ENCODE results near the gene PET100.

PET100 gene

DNA sequence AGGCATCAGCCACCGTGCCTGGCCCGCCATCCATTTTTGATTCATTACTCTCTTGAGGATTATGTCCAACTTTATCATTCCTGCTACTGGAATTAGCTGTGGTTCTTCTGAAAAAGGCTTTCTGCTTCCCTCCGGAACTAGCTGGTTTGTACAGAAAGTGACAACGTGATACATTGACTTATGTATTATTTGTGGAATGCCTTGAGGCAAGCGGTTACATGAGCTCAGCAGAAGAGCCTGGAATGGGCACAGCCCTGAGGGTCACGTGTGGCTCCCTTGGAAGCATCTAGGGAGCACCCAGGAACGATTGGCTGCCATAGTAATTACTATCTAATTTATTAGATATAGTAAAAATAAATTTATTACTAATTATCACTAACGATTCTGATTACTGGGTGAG, 24.8 kb downstream of the PET100 start:
- no peak for DNase-seq

DNA sequence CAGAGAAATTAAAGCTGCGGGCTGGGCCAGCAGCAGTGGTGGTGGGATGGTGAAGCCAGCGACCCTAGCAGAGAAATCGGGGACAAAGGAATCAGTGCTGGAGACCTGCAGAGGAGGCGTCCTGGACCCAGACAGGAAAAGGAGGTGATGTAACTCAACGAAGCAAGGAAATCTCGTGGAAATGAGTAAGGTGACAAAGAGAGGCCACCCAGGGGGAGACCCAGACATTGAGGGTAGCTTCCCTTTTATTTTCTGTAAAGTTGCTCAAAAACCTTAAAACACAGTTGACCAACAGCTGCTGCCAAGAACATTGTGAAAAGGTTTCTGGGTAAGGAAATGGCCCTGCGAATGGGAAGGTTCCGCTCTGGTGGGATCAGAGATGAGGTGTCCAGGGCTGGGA, 26.0 kb downstream of the PET100 start:
- DNase-seq, result no peak

DNA sequence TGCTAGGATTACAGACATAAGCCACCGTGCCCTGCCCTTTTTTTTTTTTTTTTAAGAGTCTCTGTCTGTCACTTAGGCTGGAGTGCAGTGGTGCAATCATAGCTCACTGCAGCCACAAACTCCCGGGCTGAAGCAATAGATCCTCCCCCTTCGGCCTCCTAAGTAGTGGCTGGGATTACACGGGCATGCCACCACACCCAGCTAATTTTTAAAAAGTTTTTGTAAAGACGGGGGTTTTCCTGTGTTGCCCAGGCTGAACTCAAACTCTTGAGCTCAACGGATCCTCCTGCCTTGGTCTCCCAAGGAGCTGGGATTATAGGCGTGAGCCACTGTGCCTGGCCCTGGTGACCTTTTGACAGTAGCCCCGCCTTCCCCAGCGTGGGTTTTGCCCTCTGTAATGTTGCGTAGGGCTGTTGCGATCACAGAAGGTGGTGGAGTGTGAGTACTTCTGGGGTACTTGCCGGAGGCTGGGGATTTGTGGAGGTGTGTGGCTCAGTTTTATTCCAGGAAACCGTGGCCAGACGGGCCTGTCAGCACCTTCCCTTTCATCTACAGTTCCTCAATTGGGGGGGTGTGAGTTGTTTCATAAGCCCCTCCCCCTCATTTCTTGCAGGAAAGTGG, 27.6 kb downstream of the PET100 start:
- no peak for DNase-seq

DNA sequence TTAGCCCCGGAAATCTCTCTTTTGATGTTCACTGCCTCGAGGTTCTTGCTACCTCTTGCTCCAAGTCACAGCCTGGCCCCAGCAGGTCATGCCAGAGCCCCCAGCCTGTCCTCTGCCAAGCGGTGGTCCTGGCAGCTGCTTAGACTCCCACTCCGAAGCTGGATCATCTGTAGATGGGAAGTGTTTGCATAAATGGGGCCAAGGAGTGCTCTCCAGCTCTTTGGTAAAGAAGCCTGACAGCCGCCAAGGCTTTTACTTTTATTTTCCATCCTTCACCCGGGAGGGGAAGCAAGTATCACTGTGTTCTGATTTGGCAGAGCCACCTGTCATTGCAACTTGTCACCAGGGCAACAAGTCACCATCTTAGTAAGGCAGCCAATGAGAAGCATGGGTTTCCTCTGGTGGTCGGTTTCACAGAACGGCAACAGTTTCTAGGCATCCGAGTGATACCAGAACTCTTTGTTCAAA, 28.7 kb downstream of the PET100 start:
- no peak for DNase-seq

- no peak for DNase-seq
Measured at GRCh38 chr19:7661744-7662538, 32.3 kb downstream of the PET100 start.

- DNase-seq, result no peak
Measured at GRCh38 chr19:7662657-7663056, 33.1 kb downstream of the PET100 start.

- DNase-seq, result no peak
Measured at GRCh38 chr19:7663706-7664105, 34.1 kb downstream of the PET100 start.

DNA sequence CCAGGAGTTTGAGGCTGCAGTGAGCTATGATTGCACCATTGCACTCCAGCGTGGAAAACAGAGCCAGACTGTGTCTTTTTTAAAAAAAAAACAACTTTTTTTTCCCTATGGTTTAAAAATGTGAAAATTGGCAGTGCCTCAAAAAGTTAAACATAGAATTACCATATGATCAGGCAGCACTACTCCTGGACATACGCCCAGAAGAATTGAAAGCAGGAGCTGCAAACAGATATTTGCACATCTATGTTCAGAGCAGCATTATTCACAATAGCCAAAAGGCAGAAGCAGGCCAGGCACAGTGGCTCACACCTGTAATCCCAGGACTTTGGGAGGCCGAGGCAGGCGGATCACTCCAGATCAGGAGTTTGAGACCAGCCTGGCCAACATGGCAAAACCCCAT, 35.5 kb downstream of the PET100 start:
- DNase-seq, result no peak

DNA sequence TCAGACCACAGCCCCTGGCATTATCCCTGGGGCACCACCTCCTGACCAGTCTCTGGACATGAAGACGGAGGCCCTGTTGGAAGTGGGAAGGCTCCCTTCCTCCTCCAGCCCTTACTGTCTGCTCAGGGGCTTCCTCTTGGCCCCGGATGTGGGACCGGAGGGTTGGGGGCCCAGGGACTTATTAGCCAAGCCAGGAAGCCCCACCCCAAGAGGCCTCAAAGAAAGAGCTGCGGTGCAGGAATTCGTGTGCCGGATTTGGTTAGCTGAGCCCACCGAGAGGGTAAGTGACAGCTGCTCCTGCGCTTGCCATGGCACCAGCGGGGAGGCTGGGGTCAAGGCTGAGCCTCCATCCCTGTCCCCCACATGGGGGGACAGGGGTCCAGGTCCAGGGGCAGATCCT, 39.2 kb downstream of the PET100 start, which contains the start of gene RETN:
Gene RETN (plus strand): TSS at position 208 of the 400 bp plus-strand sequence. CDS start 278 bp downstream, outside the sequence.
- no peak for DNase-seq

DNA sequence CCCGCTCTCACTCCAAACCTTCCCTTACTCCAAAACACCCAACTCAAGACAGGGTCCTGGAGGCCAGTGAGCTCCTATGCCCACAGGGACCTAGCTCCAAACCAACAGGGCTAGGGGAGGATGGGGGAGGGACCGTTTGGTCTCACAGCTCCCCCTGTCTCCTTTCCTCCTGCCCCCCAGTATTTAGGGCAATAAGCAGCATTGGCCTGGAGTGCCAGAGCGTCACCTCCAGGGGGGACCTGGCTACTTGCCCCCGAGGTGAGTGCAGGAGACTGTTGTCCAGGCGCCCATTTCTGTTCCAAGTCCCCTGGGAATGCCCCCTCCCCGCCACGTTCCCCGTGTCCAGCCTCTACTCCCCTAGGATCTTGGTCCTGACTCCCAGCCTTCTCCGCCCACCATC, 40.0 kb downstream of the PET100 start:
- no peak for DNase-seq

DNA sequence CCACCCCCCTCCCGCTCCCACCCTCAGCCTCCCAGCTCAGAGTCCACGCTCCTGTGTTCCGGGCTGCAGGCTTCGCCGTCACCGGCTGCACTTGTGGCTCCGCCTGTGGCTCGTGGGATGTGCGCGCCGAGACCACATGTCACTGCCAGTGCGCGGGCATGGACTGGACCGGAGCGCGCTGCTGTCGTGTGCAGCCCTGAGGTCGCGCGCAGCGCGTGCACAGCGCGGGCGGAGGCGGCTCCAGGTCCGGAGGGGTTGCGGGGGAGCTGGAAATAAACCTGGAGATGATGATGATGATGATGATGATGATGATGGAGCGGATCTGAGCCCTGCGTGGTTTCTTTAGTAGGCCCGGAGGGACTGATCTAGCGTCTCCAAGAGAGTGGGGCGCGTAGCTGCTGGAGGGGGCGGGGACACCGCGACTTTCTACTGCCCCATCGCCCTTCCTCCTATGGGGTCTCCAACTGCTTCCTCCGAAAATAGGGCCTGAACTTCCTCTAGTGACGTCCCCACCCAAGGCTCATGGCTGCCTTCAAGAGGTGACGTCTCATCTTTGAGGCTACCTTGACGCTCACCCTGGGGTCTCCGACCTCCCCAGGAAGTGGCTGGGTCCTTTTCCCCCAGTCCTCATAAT, 40.7 kb downstream of the PET100 start:
- no peak for DNase-seq

GRCh38 chr19:7670790-7671189, 41.2 kb downstream of the PET100 start:
- DNase-seq, result no peak

- DNase-seq, result no peak
Measured at GRCh38 chr19:7672522-7672921, 42.9 kb downstream of the PET100 start.

DNA sequence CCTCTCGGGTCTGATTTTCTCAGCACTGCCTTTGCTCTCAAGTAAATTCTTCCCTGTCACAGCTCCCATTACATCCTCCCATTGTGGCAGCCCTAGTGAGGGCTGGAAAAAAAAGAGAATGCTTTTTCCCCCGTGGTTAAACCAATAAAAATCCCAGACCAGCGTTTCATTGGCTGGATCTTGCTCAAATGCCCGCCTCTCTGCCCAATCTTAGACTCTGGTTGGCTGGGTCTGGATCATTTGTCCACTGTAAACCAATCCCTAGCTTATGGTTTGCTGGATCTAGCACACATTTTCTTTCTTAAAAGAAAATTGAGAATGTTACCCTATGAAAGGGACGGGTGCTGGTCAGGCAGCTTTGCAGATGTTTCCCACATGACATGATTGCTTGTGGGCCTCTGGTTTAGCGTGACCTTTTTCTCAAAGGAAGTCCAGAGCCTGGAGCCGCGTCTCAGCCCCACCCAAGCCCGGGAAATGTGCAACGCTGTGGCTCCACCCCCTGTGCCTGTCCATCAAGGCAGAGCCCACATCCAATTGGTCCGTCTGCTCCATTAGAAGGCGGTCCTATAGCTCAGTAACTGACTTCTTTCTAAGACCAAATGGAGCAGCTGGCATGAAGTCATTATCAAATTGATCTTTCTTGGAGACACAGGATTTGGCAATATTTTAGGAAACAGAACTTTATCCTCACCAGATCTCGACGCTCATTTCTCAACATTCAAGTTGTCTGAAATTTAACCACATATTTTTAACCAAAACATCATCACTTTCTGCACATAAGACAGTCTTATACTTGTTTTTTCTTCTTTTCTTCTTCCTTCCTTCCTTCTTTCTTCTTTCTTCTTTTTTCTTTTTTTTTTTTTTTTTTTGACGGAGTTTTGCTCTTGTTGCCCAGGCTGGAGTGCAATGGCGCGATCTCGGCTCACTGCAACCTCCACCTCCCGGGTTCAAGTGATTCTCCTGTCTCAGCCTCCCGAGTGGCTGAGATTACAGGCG, 44.7 kb downstream of the PET100 start:
- DNase-seq, result peak; percentile 30

GRCh38 chr19:7676376-7676775, 46.8 kb downstream of the PET100 start:
- DNase-seq, result no peak

- DNase-seq, result no peak
Measured at GRCh38 chr19:7676854-7677253, 47.3 kb downstream of the PET100 start, which contains the start of gene MCEMP1. TSS of gene MCEMP1 (plus strand) at chr19:7677090. CDS start at chr19:7677121, 31 bp downstream.

DNA sequence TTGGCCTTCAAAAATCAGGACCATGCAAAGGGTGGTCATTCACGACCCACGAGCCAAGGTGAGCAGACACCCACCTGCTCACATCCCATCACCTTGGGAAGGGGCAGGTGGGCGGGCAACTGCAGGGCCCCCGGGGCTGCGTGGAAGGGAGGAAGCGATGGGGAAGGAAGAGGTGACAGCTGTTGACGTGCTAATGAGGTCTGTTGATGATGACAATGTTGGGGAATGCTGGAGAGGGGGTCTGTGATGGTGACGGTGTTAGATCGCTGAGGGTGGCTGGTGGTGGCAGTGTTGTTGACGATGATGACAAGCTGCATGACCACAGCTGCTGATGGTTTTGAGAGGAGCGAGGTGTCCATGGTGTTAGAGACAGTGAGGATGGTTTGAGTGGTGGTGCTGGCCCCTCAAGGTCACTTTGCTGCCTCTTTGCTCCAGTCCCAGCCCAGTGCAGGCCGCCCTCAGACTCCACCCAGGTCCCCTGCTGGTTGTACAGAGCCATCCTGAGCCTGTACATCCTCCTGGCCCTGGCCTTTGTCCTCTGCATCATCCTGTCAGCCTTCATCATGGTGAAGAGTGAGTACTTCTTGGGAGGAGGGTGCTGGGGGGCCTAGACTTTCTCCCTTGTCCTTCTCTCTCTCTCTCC, 48.2 kb downstream of the PET100 start:
- no peak for DNase-seq

GRCh38 chr19:7678971-7679751, 49.6 kb downstream of the PET100 start:
- peak; percentile 52 for DNase-seq

GRCh38 chr19:7679771-7680605, 50.4 kb downstream of the PET100 start:
- no peak for DNase-seq
